ENCODE measurements around the gene TXN2.

- TF ChIP-seq EZH2phosphoT487 (IDR thresholded peaks at IDR 0.05; ENCODE audit: borderline replicate concordance, low read length) (no peak), CTCF (IDR thresholded peaks at IDR 0.05; ENCODE audit: low read depth, low read length, poor library complexity, severe bottlenecking) (no peak)
Measured at GRCh38 chr22:36431977-36432376, 49.5 kb downstream of the TXN2 start.
